ENCODE measurements around the gene EDRF1.

EDRF1 gene

DNA sequence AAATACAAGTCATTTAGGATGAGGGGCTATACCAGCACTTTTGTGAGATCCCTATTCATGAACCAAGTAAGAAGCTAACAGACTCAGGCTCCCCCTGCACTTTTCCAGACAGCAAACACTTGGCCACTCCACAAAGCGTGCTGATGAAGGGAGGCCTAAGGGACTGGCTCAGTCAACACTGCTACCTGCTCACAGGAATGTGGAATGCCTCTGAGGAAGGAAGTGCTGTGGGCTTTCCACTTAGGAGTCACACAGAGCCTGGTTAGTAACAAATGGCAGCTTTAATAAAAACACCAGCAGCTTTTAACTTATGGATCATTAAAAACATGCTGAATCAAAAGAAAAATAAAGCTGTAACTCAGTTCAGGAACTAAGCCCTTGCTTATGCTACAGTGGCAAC is 88.5 kb downstream of the EDRF1 start:
- in situ Hi-C loops (cut with HindIII; ENCODE audit: low sequenced_read_pairs), result no loop called here
- H3K4me3 ChIP-seq (ENCODE audit: low read depth, low read length), result no peak overlapping the region
- TF ChIP-seq, protein P1, sequence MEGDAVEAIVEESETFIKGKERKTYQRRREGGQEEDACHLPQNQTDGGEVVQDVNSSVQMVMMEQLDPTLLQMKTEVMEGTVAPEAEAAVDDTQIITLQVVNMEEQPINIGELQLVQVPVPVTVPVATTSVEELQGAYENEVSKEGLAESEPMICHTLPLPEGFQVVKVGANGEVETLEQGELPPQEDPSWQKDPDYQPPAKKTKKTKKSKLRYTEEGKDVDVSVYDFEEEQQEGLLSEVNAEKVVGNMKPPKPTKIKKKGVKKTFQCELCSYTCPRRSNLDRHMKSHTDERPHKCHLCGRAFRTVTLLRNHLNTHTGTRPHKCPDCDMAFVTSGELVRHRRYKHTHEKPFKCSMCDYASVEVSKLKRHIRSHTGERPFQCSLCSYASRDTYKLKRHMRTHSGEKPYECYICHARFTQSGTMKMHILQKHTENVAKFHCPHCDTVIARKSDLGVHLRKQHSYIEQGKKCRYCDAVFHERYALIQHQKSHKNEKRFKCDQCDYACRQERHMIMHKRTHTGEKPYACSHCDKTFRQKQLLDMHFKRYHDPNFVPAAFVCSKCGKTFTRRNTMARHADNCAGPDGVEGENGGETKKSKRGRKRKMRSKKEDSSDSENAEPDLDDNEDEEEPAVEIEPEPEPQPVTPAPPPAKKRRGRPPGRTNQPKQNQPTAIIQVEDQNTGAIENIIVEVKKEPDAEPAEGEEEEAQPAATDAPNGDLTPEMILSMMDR (IDR thresholded peaks at IDR 0.05; ENCODE audit: low read depth, low read length), result no peak
- DNase-seq (ENCODE audit: low read depth, low spot score), result no peak

- no peak overlapping the region for H3K4me3 ChIP-seq (ENCODE audit: low read depth, low read length)
- TF ChIP-seq, protein P1 (IDR thresholded peaks at IDR 0.05; ENCODE audit: low read depth, low read length), result no peak
- in situ Hi-C loops (cut with HindIII; ENCODE audit: low sequenced_read_pairs), result no loop called here
- DNase-seq (ENCODE audit: low read depth, low spot score), result no peak
Observed at GRCh38 chr10:125811251-125811650, 91.7 kb downstream of the EDRF1 start.

DNA sequence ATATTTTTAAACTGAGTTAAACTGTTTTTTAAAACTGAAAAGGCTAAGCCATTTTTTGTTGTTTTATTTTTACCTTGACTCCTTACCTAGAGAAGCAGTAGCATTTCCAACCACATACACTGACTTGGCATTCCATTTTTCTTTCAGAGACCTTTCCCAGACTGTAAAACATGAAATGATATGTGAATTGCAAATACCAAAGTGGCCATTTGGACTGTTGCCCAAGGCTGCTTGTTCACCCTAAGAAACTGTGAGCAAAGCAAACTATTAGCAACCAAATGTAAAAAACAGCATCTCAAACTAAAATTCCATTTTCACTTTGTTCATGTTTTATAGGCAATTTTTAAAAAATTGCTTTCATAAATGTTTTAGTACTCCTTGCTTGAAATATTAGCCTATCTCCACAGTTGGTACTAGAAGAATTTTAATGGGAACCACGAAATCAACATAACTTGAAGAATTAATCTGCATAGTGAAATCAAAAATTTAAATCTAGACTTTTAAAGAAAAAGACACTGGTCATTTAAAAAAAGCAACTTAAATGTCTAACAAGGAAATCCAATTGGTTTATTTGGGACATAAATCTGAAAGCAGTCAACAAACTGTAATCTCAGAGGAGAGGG is 92.7 kb downstream of the EDRF1 start:
- TF ChIP-seq, protein P1 (IDR thresholded peaks at IDR 0.05; ENCODE audit: low read depth, low read length), result no peak
- in situ Hi-C loops (cut with HindIII; ENCODE audit: low sequenced_read_pairs), result no loop called here
- peak; percentile 42 for DNase-seq (ENCODE audit: low read depth, low spot score)
- H3K4me3 ChIP-seq (ENCODE audit: low read depth, low read length), result no peak overlapping the region

All from astrocyte of the spinal cord (primary cell).